HG03460 (cell line): Measurements from ENCODE around the gene ATP8A2.
"Not testable (repeated sequence)": the region's sequence is repeated elsewhere in the genome, so short reads cannot be mapped to it uniquely, and the experiment has no call there.

ENCODE experiments used
- ATAC-seq: cut with Tn5 transposase; IDR thresholded peaks from one replicate; pipeline ENCODE4 v1.9.1; 2021; ENCODE audit not compliant: unreplicated experiment

The ATP8A2 gene

DNA sequence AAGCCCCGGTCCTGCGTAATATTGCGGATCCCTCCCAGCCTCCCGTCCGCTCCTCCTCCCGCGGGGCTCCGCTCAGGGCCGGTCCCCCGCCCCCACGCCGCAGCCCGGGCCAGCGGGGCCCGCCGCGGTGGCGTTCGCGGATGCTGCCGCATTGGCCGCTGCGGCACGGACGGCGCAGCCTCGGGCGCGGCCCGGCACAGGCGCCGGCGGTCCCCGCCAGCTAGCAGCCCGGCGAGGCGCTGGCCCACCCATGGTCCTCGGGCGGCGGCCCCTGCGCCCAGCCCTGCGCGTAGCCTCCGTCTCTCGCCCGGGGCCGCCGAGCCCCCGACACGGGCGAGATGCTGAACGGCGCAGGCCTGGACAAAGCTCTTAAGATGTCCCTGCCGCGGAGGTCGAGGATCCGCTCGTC lies at the start of gene ATP8A2:
Gene ATP8A2 (plus strand): TSS at position 100 of the 409 bp plus-strand sequence. CDS start 239 bp downstream, at position 339.
- no peak for ATAC-seq

DNA sequence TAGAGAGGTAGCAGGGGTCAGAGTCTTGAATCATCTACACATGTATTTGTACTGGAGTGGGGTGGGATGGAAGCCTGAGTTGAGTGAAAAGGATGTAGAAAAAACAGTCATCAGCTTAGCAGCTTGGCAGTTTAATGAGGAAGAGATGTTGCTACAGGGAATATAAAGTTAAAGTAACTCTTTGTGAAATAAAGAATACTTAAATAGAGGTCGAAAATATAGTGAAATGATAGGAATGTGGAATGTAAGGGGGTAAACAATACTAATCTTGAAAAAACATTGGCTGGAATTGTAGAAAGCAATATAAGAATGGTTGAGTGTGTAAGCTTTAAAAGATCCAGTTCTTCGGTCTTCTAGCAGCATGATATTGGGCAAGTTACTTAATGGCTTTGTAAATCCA lies 47.7 kb upstream of the ATP8A2 start:
- ATAC-seq = no peak

DNA sequence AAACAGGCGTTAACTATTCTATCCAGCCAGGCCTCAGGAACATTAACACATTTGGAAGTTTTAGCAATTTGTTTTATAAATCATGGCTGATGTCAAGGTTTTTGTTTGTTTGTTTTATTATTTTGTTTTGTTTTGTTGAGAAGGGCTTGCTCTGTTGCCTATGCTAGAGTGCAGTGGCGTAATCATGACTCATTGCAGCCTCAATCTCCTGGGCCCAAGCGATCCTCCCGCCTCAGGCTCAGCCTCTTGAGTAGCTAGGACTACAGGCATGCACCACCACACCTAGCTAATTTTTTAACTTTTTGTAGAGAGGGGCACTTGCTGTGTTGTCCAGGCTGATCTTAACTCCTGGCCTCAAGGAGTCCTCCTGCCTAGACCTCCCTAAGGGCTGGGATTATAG lies 42.1 kb upstream of the ATP8A2 start:
- no peak for ATAC-seq

DNA sequence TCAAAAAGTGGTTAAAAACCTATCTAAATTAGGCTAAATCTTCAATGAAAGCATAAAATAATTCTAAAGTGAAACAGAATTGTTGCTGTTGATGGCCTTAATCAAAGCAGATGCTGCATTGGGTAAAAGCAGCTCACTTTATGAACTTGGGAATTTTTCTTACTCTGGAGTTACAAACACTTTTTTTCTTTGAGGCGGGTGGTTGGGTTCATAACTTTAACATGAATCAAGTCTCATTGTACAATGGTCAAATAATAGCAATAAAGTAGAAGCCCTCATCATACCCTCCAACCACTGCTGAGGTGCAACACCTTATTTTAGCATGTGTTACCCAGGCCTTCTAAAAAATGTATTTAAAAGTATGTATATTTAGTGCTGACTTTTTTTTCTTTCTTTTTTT lies 41.2 kb upstream of the ATP8A2 start:
- ATAC-seq = no peak

DNA sequence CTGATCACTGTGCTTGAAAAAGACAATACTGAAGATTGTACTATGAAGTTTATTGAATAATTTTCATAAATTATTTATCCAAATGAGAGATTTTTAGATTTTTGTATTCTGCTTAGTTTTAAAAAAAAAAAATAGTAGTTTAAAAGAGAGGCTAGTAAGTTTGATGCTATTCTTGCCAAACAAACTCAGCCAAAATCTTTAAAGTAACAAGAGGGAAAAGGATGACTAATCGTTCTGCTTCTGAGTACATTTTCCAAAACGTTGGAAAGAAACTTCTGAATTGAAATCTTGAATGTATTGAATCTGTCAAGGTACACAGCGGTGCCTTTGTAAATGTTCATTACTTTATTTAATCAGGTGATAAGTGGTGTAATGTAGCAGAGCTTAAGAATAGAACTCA lies 35.9 kb upstream of the ATP8A2 start:
- ATAC-seq = no peak

DNA sequence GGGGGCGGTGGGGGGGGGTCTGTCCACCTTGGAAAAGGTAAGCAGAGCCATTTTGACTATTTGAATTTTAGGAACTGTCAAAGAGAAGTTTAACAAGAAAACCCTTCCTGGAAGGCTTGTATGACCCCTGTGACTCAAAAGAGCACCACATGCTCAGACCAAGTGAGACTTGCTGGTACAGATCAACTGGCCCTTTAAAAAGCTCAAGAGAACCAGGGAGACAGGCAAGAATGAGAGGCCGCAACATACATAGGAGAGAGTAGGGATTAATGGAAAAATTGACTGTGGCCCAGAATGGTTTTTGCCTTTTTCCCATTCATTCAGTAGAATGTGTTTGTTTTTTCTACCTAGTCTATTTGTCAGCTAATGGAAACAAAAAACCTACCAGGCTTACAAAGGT lies 26.2 kb upstream of the ATP8A2 start:
- ATAC-seq = no peak

DNA sequence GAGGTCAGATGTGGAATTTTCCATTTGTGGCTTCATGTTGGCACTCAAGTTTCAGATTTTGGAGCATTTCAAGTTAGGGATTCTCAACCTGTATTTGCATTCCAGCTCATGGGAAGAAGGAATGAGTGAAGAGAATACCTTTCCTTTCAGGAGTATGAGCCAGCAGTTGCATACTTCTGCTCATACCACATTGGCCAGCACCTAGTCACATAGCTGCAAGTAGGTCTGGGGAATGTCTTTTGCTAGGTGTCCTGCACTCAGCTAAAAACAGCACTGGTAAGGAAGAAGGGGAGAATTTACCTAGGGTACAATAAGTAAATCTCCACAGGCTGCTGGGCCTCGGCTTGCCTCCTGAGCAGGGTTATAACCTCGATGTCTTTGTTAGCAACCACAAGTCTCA lies 24.6 kb upstream of the ATP8A2 start:
- ATAC-seq = no peak

DNA sequence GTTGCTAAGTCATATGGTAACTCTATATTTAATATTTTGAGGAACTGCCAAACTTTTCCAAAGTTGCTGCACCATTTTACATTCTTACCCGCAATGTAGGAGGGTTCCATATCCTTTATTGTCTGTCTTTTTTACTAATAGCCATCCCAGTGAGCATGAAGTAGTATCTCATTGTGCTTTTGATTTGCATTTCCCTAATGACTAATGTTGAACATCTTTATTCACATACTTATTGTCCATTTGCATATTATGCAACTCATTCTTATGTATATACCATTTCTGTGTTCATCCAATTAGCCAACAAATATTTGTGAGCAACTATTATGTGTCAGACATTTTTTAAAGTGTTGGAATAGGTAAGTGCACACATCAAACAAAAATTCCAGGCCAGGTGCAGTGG lies 20.4 kb upstream of the ATP8A2 start:
- ATAC-seq = no peak

DNA sequence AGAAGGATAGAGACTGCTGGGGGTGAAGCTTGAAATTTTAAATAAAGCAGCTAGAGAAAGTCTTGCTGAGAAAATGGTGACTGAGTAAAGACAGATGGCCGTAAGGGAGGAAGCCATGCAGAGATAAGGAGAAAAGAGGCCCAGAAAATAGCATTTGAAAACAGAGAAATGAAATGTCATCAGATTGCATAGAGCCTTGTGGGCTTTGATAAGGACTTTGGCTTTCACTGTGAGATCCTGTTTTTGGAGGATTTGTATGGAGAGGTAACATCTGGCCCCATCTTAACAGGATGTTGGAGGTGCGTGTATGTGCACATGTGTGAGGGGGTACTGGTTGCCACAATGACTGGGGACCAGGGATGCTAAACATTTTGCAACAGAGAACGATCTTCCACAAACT lies 19.5 kb upstream of the ATP8A2 start:
- no peak for ATAC-seq

DNA sequence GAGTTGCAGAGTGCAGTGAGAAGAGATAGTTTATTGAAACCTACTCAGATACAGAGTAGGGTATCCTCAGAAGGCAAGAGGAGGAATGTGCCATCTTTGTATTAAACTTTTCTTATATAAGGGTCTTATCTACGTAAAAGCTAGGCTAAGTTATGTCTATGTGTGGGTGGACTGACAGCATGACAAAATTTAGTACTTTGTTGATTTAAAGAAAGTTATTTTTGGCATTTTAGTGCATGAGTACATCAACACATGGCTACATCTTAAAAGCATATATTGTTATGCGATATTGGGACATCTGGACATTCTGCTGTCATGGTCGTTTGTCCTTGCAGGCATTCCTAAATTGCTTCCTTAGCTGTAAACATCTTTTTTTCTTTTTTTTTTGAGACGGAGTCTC lies 19.0 kb upstream of the ATP8A2 start:
- no peak for ATAC-seq

DNA sequence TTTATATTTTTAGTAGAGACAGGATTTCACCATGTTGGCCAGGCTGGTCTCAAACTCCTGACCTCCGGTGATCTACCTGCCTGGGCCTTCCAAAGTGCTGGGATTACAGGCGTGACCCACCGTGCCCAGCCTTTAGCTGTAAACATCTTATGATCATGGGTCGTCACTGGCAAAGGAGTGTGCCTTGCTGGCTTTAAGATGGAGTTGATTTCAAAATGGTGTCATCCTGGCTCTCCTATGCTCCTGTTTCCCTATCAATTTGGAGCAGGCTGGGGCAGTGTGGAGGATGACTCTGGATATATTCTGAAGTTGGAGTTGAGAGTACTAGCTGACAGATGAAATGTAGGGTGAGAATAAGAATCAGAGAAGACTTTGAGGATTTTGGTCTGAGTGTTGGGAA lies 18.4 kb upstream of the ATP8A2 start:
- no peak for ATAC-seq

DNA sequence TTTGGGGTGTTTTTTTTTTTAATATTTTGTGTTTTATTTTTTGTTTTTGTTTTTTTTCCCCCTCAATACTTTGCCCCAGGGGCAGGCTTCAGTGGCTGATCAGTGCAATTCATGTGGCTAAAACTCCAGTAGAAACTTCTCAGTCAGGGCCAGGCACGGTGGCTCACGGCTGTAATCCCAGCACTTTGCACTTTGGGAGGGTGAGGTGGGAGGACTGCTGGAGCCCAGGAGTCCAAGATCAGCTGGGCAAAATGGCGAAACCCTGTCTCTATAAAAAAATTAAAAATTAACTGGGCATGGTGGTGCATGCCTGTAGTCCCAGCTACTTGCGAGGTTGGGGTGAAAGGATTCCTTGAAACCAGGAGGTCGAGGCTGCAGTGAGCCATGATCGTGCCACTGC lies 17.4 kb upstream of the ATP8A2 start:
- no peak for ATAC-seq

DNA sequence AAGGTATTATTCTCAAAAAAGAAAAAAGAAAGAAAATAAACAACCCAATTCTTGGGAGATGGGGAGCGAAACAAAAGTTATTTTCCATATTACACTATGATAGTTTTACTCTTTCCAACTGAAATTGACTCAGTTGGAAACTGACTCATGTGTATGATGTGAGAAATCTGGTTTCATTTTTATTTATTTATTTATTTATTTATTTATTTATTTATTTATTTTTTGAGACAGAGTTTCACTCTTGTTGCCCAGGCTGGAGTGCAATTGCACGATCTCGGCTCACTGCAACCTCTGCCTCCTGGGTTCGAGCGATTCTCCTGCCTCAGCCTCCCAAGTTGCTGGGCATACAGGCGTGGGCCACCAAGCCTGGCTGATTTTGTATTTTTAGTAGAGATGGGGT lies 11.3 kb upstream of the ATP8A2 start:
- not testable (repeated sequence) for ATAC-seq

DNA sequence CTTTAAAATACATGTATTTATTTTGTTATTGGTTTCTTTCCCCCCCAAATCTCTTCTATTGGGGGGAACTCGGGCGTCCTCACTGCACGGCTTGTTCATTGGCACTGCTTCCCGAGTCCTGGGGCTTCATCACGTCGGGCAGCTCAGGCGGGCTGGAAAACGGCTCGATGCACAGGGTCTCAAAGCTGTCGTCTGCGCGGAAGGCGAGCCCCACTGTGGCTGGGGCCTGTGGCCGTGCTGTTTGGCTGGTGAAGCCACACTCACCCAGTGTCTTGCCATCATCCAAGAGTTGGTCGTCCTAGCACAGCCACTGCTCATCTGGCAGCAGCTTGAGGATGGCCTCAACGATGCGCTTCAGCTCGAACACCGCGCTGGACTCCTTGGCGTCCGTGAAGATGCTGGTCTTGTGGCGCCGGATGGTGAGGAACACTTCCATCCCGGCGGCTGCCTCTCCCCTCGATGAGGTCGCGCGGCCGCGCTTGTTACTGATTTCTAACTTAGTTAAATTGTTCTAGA lies 6.0 kb upstream of the ATP8A2 start:
- ATAC-seq = no peak

DNA sequence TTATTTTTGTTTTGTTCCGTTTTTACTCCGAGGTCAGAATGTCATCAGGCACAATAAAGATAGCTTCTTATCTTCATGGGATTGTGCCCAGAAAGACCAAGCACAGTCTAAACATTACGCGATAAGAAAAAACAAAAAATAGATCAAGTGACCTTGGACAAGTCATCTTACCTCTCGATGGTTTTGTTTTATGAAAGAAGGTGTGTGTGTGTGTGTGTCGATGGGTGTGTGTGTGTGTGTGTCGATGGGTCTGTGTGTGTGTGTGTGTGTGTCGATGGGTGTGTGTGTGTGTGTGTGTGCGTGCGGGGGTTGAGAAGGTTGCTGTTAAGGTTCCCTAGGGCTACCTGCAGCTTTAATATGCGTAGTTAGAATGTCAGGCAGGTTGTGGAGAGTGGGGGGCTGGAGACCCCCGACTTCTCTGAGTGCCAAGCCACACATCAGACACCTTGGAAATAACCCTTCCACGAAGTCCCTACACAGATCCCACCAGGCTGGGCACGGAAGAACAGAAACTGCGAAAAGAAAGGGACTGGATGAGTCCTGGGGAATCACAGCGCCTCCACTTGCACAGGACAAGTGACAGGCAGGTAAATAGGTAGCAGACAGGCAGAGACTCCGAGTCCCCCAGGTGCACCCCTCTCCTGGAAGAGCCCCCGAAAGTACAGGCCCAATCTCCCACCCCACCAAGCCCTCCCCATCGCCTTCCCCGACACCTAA lies 458 bp upstream of the ATP8A2 start:
- ATAC-seq = no peak

DNA sequence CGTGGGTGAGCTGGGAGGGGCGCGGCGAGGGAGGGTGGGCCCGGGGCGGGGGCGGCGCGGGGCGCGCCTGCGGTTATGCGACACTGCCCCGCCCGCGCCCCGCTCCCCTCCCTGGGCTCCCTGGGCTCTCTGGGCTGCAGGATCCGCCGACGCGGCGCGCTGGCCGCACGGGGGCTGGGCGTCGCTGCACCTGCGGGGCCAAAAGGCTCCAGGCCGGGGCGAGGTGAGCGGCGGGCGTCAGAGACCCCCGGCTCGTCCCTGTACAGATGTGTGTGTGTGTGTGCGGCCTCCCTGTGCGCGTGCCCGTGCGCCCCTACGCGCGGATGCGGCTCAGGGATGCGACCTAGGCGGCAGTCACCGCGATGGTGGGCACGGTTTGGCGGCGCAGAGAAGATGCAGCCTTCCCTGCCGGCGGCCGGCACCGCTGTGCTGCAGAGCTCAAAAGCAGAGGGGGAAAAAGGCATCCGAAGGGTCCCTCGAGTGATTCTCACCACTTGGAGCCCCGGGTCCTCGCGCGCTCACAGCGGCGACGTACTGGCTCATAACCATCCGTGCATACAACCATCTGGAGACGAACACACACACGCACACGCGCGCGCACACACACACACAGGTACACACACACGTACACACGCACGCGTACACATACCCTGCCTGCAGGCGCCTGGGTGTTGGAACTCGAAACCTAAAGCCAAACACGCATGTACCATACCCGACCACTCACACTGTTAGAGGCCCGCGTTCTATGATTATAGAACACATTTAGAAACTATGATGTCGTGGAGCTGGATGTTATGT lies 709 bp downstream of the ATP8A2 start:
- no peak for ATAC-seq

DNA sequence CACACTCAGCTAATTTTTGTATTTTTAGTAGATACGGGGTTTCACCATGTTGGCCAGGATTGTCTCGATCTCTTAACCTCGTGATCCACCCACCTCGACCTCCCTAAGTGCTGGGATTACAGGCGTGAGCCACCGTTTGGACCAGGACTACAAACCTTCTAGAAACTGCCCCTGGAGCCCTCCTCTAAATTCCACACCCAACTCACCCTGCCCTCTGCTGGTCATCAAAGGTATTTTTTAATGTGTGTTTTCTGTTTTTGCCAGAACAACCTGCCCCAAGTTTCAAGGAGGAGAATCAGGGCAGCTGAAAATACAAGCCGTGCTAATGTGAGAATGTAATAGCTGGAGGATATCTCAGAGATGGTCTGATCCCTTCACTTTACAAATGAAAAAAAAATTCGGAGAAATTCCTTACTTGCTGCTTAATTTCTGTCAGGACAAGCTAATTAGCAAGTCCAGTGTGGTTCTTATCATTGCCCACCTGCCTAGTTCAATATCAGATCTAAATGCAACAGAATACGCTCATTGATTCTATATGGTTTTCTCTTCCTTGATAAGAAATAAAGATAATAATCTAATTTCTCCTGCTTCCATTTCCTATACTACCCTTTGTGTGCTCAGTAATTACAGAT lies 4.1 kb downstream of the ATP8A2 start:
- no peak for ATAC-seq

DNA sequence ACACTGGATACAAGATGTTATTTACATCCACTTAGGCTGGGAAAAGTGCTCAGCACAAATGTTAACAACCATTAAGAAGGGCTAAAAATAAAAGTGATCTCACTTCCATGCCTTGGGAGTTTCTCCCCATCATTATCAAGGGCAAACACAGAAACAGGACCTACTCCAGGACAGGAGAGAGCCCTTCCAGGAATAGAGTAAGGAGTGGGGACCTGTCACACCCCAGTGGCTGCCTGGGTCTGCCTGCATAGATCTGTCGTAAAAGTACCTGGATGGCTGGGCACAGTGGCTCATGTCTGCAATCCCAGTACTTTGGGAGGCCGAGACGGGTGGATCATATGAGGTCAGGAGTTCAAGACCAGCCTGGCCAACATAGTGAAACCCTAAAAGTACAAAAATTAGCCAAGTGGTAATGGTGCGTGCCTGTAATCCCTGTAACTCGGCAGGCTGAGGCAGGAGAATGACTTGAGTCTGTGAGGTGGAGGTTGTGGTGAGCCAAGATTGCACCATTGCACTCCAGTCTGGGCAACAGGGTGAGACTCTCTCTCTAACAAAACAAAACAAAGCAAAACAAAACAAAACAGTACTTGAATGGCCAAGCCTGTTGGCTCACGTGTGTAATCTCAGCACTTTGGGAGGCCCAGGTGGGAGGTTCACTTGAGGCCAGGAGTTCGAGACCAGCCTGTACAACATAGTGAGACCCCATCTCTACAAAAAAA lies 5.6 kb downstream of the ATP8A2 start:
- no peak for ATAC-seq

DNA sequence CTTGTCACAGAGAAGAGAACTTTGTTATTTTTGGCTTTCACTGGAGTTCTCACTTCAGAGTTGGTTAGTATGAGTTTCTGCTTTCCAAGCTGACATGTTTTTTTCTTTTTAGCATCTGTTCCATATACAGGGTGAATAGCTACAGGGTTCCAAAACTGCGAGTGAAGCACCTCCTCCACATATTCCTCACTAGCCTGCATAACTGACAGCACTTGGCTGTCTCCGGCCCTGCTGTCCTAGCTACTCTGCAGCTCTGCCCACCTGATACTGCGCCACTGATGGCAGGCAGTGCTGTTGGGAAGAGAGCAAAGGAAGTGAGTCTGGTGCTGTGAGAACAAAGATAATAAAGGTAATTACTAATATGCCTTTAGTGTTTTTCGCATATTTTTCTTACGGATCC lies 6.8 kb downstream of the ATP8A2 start:
- no peak for ATAC-seq

DNA sequence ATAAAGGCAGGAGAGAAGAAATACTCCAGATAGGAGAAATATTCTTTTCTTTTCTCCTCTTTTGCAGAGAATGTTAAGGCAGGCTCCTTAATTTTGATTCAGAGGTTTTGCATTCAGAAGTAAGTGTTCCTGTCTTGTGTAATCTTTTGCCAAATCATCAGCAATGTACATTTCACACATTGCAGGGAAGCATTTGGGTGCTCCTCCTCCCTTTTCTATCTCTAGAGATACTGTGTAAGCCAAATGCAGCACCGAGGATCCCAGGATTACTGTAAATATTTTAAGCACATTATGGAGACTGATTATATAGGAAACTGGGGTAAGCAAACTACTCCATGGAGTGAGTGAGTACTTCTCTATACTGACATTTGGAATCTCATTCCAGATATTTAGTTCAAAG lies 7.2 kb downstream of the ATP8A2 start:
- ATAC-seq = no peak

DNA sequence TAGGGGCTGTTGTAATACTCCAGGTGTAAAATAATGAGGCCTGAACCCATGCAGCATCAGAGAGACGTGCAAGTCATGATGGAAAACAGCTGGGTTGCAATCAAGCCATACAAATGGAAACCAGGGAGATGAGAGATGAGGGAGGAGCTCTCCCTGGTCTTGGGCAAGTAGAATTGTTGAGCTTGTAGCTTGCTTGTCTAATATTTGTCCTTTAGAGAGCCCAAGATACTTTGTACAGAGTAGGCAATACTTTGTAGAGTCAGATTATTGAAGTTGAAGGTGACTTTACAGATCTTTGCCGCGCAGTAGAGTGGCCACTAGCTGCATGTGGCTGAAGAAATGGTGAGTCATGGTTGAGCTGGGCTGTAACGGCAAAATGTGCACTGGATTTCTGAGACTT lies 8.3 kb downstream of the ATP8A2 start:
- no peak for ATAC-seq
